Measurements from ENCODE around the gene COL4A6. TPM values are rescaled to one million over a fixed set of nuclear protein-coding genes. Genes with fewer than 3 reads are reported as not detected.
A peak's percentile ranks its signal among the peaks of the same experiment; 100 is the strongest.

The COL4A6 gene
- total RNA-seq, 1 donor from 2014 or later, result 7.4 TPM

DNA sequence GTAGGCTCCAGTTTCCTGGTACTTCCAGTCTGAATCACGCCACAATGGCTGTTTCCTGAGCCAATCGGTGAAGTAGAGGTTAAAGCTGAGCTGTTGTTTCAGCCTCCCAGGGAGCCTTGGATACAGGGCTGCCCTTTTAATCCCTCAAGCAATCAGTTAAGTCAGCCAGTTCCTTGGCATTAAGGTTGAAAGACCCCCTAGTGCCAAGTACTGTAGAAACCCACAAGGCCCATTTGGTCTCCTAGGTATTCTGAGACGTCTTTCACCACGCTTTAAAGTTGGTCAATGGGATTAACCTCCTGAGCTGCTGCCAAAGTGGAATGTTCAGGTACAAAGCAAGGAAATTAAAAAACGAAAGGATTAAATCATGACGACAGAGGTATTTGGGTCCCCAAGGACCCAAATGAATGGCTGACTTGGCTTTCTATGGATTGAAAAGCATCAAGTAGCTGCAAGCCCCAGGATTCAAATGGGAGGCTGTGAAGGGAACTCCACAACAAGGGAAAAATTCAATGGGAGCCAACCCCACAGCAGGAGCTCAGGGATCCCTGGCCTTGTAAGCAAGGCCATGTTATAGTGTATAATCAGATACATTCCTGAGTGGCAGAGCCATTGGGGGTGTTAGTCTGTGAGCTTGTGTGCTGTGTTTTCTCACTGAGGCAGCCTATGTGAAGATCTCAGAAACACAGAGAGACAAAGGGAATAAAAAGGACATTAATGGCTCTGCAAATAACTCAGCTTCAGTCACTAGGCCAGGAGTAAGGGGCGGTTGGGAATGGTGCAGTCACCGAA lies 260.7 kb downstream of the COL4A6 start:
- ATAC-seq (ENCODE audit: poor library complexity) (no peak), DNase-seq (no peak)
- intact Hi-C loops (cut with DNase I), result no loop called here

- ATAC-seq (ENCODE audit: poor library complexity), result no peak
- intact Hi-C loops (cut with DNase I), result no loop called here
- no peak for DNase-seq
Observed at GRCh38 chrX:108173874-108174273, 264.3 kb downstream of the COL4A6 start.

DNA sequence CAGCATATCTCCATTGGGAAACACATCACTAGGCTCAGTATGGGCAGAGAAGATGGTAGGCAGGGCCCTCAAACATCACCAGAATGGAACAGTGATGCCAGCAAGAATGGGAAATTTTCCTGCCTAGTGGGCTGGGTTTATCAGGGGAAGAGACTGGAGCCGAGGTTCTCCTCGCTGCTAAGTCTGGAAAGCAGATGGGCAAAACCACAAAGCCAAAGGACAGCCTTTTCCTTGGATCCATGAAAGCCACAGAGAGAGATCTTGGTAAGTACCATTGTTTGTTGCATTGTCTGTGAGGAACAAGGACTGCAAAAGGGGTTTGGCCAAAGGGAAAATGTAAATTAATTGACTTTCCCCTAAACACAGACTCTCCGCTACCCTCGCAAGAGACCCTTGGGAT lies 266.6 kb downstream of the COL4A6 start:
- intact Hi-C loops (cut with DNase I), result no loop called here
- DNase-seq (no peak), ATAC-seq (ENCODE audit: poor library complexity) (no peak)

GRCh38 chrX:108169768-108170167 lies 268.5 kb downstream of the COL4A6 start:
- intact Hi-C loops (cut with DNase I), result no loop called here
- DNase-seq, result no peak
- ATAC-seq (ENCODE audit: poor library complexity), result no peak

DNA sequence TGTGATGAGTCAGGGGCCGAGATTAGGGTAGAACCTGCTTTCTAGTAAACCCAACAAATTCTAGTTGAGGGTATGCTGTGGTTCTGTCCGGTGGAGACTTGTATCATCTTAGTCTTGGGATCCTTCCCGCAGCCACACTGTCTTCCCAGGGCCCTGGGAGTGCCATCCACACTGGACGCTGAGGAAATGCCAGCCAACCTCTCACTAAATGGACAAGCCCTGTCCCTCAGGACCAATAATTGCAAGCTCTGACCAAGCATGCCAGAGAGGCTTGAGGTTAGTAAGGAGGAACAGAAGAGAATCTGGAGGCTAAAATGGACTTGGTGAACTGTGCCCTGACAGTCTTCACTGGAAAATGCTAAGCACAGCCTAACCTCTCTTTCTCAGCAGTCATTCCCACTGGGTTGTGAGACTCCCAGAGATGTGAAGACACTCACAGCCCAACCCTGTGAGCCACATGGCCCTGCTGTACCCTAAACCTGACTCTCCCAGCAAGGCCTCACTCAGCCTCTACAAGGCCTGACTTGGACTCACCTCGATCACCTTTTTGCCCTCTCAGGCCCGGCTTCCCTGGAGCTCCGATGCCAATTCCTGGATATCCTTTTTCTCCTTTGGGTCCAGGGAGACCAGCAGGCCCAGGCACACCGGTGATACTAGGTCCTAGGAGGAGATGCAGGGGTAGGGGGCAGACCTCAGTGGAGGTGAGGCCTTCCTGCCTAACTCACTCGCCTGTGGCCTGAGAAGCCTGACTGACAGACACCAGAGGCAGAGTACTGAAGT lies 269.1 kb downstream of the COL4A6 start:
- ATAC-seq (ENCODE audit: poor library complexity) (no peak), DNase-seq (no peak)
- intact Hi-C loops (cut with DNase I), result no loop called here

- intact Hi-C loops (cut with DNase I), result no loop called here
- ATAC-seq (ENCODE audit: poor library complexity) (no peak), DNase-seq (no peak)
Observed at GRCh38 chrX:108167211-108167872, 270.9 kb downstream of the COL4A6 start.

- ATAC-seq (ENCODE audit: poor library complexity) (no peak), DNase-seq (no peak)
- intact Hi-C loops (cut with DNase I), result no loop called here
Observed at GRCh38 chrX:108165383-108166111, 272.7 kb downstream of the COL4A6 start.

- no peak for ATAC-seq (ENCODE audit: poor library complexity)
- no peak for DNase-seq
- intact Hi-C loops (cut with DNase I), result no loop called here
Observed at GRCh38 chrX:108163333-108164082, 274.7 kb downstream of the COL4A6 start.

DNA sequence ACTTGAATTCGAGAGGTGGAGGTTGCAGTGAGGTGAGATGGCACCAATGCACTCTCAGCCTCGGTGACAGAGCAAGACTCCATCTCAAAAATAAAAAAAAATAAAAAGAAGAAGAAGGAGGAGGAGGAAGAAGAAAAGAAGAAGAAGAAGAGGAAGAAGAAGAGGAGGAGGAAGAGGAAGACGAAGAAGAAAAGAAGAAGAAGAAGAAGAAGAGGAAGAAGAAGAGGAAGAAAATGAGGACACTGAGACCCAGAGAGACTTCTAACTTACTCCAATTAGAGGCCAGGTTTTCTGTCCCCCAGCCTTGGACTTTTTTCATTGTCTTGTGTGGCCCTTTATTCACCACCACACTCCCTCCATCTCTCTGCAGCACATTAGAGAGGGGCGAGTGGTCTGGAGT lies 276.0 kb downstream of the COL4A6 start:
- intact Hi-C loops (cut with DNase I), result no loop called here
- no peak for DNase-seq
- ATAC-seq (ENCODE audit: poor library complexity), result no peak

GRCh38 chrX:108160309-108160708 lies 277.9 kb downstream of the COL4A6 start:
- no peak for ATAC-seq (ENCODE audit: poor library complexity)
- intact Hi-C loops (cut with DNase I), result no loop called here
- no peak for DNase-seq

GRCh38 chrX:108159028-108159670 lies 279.1 kb downstream of the COL4A6 start:
- intact Hi-C loops (cut with DNase I), result no loop called here
- DNase-seq (no peak), ATAC-seq (ENCODE audit: poor library complexity) (no peak)

DNA sequence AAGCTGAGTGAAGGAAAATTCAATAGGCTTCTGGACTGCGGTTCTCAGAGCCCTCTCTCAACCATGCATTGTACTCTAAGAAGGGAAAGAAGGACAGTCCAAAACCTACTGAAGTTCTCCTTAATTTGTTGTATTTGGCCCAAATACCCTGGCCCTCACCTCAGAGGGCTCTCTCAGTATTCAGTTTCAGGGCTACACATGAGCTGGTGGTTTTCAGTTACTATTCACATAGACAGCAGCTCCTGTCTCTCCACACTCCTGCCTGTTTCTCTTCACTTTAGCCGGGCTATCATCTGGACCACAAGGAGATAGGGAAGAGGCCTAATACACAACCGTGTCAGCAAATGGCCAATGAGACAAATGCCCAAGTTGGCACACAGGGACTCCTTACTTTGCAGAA lies 280.6 kb downstream of the COL4A6 start:
- no peak for ATAC-seq (ENCODE audit: poor library complexity)
- intact Hi-C loops (cut with DNase I), result no loop called here
- no peak for DNase-seq

DNA sequence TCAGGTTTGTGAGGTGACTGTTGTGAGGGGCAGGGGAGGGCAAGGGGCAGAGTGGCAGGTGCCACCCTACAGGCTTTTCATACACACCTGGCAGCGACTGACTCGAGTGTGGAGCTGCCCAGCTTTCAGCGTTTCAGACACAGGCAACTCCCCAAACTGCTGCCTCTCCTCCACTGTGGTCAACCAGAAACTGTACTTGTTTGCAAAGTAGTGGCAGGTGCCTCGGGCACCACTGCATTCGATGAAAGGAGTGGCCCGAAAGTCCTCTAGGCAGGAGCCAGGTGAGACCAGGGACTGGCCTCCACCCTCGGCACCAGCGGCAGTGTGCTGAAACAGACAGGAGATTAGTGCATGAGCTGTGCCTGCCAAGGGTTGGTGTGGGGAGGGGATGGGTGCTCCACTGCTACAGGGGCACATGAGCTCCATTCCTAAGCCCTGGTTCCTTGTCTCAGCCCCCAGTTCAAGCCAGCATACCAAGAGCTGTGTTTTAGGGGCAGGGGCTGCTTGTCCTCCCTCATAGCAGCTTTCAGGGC lies 281.2 kb downstream of the COL4A6 start:
- DNase-seq (no peak), ATAC-seq (ENCODE audit: poor library complexity) (no peak)
- intact Hi-C loops (cut with DNase I), result no loop called here

DNA sequence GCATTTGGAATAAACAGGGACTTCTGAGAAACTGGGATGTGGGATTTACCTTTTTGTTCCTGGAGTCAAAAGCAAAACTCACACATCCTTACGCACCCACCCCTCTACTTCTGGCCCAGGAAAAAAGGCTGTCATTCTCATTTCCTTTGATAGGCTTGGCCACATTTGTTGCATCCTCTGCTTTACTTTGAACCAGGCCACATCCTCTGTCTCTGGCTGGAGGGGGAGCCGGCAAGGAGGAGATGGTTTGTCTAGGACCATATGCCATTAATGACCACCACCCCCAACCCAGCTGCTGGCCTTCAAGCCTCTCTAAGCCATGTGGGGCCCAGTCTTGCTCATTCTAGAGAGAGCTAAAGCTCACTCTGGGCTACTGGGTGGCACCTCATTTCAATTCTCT lies 282.1 kb downstream of the COL4A6 start:
- DNase-seq, result no peak
- ATAC-seq (ENCODE audit: poor library complexity), result no peak
- intact Hi-C loops (cut with DNase I), result no loop called here

DNA sequence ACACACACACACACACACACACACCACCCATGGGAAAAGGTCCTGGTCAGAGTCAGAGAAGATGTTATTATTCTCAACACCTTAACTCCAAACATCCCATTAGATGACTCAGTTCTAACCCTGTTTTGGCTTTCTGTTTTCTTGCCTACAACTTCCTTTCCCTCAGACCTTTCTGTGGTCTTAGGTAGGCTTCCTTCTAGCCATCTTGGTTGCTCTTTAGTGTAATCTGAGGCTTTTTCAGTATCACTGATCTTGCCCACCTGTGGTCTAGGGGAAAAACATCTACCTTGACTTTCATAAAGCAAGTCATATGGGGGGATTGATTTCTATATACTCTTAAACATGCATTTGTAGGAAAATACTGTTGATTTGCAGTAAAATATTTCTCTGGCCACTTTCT lies 289.7 kb downstream of the COL4A6 start:
- intact Hi-C loops (cut with DNase I), result no loop called here
- ATAC-seq (ENCODE audit: poor library complexity) (no peak), DNase-seq (no peak)

DNA sequence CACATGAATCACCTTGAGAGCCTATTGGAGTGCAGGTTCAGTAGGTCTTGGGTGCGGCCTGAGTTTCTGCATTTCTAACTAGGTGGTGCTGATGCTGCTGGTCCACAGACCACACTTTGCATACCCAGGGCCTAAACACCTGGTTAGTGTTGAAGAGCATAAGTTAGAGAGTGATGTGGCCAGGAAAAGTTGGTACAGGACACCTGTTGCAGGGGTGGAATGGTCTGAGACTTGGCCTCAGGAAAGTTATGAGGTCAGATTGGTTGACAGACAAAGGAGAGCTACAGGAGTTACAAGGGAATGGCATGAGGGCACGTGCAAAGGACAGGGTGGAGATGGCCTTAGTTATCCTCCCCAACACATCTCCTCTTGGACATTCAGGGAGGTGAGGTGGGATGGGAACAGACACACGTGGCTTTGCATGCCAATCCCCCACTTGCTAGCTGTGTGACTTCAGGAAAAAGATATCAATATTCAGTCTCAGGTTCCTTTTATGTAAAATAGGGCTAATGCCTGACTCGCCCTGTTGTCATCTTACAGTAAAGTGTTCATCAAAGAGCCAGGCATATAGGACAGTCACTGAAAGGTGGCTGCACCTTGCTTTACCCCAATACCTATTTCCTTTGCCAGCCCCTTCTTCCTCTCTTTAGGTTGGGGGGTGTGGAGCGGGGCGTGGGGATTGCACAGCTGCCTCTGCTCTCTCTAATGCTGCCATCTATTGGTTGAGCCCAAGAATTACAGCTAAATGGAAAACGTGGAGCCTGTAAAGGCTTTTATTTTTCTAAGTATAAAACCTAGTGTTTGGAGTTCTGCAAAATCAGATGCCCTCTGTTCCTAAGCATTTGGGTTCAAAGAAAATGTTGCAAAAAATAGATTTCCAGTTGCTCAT lies 299.2 kb downstream of the COL4A6 start:
- intact Hi-C loops (cut with DNase I), result loop anchor here (5.0 kb wide), 1 partner anchor 117 kb away; no protein-coding TSS in a partner anchor

DNA sequence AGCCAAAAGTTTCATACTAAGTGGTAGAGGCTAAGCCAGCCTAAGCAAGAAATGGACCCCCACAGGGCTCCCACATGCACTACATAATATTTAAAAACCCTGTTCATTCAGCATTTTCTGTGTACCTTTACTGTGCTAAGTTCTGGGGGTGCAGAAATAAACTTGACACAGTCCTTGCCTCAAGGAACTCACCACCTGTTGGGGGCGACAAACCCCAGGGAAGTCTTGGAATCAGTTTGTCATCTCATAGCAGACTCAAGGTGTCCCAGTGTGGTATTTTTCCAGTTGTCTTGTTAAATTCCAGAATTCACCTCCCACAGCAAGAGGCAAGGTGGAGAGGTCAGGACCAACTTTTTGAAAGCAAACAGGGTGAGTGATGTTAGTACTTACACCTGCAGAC lies 303.5 kb downstream of the COL4A6 start:
- ATAC-seq (ENCODE audit: poor library complexity) (no peak), DNase-seq (no peak)
- intact Hi-C loops (cut with DNase I), result loop anchor here (5.0 kb wide), 2 partner anchors 42 to 112 kb away; partner anchors contain the start of genes ATG4A and PSMD10

More for the DNA sequence above, 299.2 kb downstream of the COL4A6 start:
- DNase-seq (no peak), ATAC-seq (ENCODE audit: poor library complexity) (peak; percentile 27)

Data from Right ventricle myocardium superior (tissue), 1 donor.